MG63 (cell line): ENCODE data around the gene SLC26A11. TPM values are rescaled to one million over a fixed set of nuclear protein-coding genes. Genes with fewer than 3 reads are reported as not detected.
"Not testable (repeated sequence)": the region's sequence is repeated elsewhere in the genome, so short reads cannot be mapped to it uniquely, and the experiment has no call there.

ENCODE experiments used
- DNase-seq: peaks from one replicate; pipeline ENCODE4 v3.0.0-alpha.2; 2020
- H3K27me3 ChIP-seq: fragments of 250-450 bp; sonication (Bioruptor Pico); 2 replicates; pipeline ENCODE4 v1.5.1; 2020; ENCODE audit warnings: mild to moderate bottlenecking, moderate library complexity
- H3K36me3 ChIP-seq: fragments of 250-450 bp; sonication (Bioruptor Pico); 2 replicates; pipeline ENCODE4 v1.5.1; 2020; ENCODE audit warnings: mild to moderate bottlenecking, moderate library complexity
- H3K4me3 ChIP-seq: fragments of 250-450 bp; sonication (Bioruptor Pico); 2 replicates; pipeline ENCODE4 v1.5.1; 2020; ENCODE audit warnings: mild to moderate bottlenecking, moderate library complexity
- H3K9me3 ChIP-seq: fragments of 250-450 bp; sonication (Bioruptor Pico); 2 replicates; pipeline ENCODE4 v1.5.1; 2020; ENCODE audit warnings: mild to moderate bottlenecking, moderate library complexity
- total RNA-seq: library from RNA; depleted of rRNA; stranded (reverse); fragments of >200 nt; shearing (Covaris generic); gene quantifications from 2 replicates; pipeline ENCODE4 v1.2.3, GENCODE V29; 2014; ENCODE audit warnings: low replicate concordance

SLC26A11 gene
- total RNA-seq, 1 experiment from 2014 or later, result 7.3 TPM

DNA sequence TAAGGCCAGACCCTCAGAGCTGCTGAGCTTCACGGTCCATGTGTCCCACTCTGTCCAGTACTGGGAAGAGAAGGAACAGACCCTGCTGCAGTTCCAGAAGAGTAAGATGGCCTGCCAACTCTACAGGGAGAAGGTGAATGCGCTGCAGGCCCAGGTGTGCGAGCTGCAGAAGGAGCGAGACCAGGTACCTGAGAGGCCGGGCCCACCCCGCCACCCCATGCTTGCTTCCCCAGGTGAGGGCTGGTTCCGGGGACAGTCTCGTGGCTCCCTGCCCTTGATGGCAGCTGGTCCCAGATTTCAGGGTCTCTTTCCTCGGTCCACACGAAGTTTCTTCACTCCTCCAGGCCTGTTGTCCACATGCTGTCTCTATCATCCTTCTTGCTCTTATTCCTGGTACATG, 29.5 kb upstream of the SLC26A11 start:
- no peaks in the 10 kb centered on the region for H3K36me3 ChIP-seq
- H3K27me3 ChIP-seq, result no peaks in the 10 kb centered on the region
- no peak overlapping the region for H3K4me3 ChIP-seq
- no peak for DNase-seq
- no peaks in the 10 kb centered on the region for H3K9me3 ChIP-seq

- Histone ChIP-seq H3K4me3 (no peak overlapping the region), H3K36me3 (no peaks in the 10 kb centered on the region), H3K27me3 (no peaks in the 10 kb centered on the region), H3K9me3 (peaks cover 2% of the 10 kb centered on the region; the same call in 1 of the 2 replicates)
- DNase-seq, result no peak
Observed at GRCh38 chr17:80191192-80191591, 29.0 kb upstream of the SLC26A11 start.

- Histone ChIP-seq H3K4me3 (no peak overlapping the region), H3K9me3 (peaks cover 3% of the 10 kb centered on the region; the same call in 1 of the 2 replicates), H3K36me3 (no peaks in the 10 kb centered on the region), H3K27me3 (no peaks in the 10 kb centered on the region)
- DNase-seq, result no peak
Observed at GRCh38 chr17:80191865-80192661, 28.2 kb upstream of the SLC26A11 start.

DNA sequence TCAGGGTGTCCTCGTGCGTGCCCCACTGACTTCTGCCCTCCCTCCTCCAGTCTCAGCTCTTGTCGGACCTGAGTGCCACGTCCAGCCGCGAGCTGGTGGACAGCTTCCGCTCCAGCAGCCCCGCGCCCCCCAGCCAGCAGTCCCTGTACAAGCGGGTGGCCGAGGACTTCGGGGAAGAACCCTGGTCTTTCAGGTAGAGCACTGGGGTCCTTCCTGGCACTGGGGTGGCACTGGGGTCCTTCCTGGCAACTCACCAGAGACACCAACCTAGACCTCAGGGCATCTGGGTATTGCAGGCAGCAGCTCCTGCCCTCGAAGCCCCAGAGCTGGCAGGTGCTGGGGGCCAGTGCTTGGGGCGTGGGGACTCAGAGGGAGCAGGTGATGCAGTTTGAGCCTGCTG, 25.1 kb upstream of the SLC26A11 start:
- DNase-seq, result no peak
- H3K9me3 ChIP-seq, result peaks cover 3% of the 10 kb centered on the region; the same call in 1 of the 2 replicates
- no peaks in the 10 kb centered on the region for H3K27me3 ChIP-seq
- no peak overlapping the region for H3K4me3 ChIP-seq
- no peaks in the 10 kb centered on the region for H3K36me3 ChIP-seq

DNA sequence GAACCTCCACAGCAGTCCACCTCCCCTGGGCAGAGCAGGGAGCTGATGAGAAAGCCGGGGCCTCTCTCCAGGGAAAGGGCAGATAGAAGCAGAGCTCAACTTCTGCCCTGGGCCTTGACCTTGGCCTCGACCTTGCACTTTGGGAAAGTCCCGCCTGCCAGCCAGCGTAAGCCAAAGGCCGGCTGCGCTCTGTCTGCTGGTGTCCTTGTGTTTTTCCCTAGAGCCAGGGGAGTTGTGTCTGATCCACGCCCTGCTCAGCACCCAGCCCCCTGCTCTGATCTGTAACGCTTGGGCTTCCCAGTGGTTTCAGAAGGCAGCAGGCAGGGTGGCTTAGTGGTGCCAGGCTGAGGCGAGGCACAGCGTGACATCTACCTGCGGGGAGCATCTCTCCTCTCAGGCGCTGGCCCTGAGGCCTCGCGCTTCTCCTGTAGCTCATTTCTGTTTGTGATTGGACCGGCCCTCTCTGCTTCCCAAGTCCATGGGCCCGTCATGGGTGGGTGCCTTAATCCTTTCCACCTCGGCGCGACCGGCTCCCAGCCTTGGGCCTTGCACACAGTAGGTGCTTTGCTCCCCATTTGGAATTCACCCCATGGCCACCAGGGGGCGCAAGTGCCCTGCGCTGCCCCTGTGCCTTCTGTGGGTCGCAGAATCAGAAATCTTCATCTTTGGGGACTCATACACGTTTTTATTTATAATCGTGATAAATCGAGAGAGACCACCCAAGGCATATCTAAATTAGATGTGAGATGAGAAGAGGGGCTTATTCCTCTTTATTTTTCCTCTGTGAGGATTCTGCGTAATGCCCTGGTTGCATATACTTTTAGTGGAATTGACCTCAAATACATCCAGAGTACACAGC, 24.3 kb upstream of the SLC26A11 start:
- H3K27me3 ChIP-seq, result no peaks in the 10 kb centered on the region
- no peaks in the 10 kb centered on the region for H3K36me3 ChIP-seq
- H3K4me3 ChIP-seq, result no peak overlapping the region
- DNase-seq, result no peak
- H3K9me3 ChIP-seq, result peaks cover 3% of the 10 kb centered on the region; the same call in 1 of the 2 replicates

DNA sequence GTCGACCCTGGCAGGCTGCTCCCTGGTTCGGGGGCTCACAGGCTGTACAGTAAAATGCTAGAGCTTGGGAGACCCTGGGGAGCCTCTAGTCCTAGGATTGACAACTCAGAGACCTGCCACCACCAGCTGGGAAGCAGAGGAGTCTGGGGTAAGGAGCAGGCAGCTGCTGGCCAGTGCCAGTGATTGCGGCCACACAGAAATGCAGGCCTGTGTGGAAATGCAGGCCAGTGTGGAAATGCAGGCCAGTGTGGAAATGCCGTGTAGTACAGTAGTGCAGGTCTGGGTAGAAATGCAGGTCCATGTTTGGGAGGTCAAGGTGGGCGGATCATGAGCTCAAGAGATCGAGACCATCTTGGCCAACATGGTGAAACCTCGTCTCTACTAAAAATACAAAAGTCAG, 23.6 kb upstream of the SLC26A11 start:
- Histone ChIP-seq H3K36me3 (no peaks in the 10 kb centered on the region), H3K4me3 (no peak overlapping the region), H3K9me3 (peaks cover 3% of the 10 kb centered on the region; the same call in 1 of the 2 replicates), H3K27me3 (no peaks in the 10 kb centered on the region)
- no peak for DNase-seq

DNA sequence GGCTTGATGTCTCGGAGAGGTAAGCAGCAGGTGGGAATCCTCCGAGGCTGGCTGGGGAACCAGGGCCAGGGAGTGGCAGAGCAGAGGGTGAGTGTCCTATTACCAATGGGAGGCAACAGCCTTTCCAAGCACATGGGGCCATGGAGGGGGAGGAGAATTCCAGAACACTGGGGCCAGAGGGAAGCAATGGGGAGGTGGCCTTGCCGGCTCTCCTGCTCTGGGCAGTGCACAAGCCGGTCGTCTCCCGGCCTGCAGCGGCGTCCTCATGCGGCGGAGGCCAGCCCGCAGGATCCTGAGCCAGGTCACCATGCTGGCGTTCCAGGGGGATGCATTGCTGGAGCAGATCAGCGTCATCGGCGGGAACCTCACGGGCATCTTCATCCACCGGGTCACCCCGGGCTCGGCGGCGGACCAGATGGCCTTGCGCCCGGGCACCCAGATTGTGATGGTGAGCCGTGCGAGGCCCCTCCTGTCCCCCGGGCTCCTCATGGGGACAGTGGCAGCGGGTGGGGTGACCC, 22.0 kb upstream of the SLC26A11 start:
- H3K27me3 ChIP-seq, result no peaks in the 10 kb centered on the region
- no peak for DNase-seq
- H3K36me3 ChIP-seq, result no peaks in the 10 kb centered on the region; the same call in 1 of the 2 replicates
- no peak overlapping the region for H3K4me3 ChIP-seq
- peaks cover 3% of the 10 kb centered on the region; the same call in 1 of the 2 replicates for H3K9me3 ChIP-seq

- H3K27me3 ChIP-seq, H3K36me3 ChIP-seq, DNase-seq, H3K9me3 ChIP-seq, H3K4me3 ChIP-seq: not testable (repeated sequence)
Observed at GRCh38 chr17:80199295-80199694, 20.9 kb upstream of the SLC26A11 start.

DNA sequence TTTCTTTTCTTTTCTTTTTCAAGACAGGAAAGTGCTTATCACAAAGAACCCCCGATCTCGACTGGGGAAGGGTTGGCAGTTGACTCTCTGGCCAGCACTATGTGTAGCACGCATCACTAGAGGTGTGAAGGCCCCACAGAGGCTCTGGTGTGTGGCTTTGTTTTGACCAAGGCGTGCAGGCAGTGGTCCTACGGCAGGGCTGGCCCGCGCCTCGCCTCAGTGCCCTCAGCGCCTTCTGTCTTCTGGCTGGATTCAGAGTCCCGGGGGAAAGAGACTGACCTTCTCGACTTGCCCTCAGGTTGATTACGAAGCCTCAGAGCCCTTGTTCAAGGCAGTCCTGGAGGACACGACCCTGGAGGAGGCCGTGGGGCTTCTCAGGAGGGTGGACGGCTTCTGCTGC, 18.8 kb upstream of the SLC26A11 start:
- no peak overlapping the region for H3K4me3 ChIP-seq
- DNase-seq, result no peak
- no peaks in the 10 kb centered on the region for H3K9me3 ChIP-seq
- no peaks in the 10 kb centered on the region for H3K27me3 ChIP-seq
- H3K36me3 ChIP-seq, result no peaks in the 10 kb centered on the region; the same call in 1 of the 2 replicates

DNA sequence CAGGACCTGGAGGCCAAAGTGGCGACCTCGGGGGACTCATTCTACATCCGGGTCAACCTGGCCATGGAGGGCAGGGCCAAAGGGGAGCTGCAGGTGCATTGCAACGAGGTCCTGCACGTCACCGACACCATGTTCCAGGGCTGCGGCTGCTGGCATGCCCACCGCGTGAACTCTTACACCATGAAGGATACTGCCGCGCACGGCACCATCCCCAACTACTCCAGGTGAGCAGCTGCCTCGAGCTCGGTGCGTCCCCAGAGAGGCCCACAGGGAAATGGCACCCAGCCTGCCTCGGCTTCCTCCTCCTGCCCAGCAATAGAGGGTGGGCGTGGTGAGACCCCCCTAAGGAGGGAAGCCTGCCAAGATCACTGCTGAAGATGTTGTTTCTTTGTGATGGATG, 18.0 kb upstream of the SLC26A11 start:
- no peak for DNase-seq
- H3K36me3 ChIP-seq, result no peaks in the 10 kb centered on the region; the same call in 1 of the 2 replicates
- H3K4me3 ChIP-seq, result no peak overlapping the region
- no peaks in the 10 kb centered on the region for H3K27me3 ChIP-seq
- H3K9me3 ChIP-seq, result no peaks in the 10 kb centered on the region

DNA sequence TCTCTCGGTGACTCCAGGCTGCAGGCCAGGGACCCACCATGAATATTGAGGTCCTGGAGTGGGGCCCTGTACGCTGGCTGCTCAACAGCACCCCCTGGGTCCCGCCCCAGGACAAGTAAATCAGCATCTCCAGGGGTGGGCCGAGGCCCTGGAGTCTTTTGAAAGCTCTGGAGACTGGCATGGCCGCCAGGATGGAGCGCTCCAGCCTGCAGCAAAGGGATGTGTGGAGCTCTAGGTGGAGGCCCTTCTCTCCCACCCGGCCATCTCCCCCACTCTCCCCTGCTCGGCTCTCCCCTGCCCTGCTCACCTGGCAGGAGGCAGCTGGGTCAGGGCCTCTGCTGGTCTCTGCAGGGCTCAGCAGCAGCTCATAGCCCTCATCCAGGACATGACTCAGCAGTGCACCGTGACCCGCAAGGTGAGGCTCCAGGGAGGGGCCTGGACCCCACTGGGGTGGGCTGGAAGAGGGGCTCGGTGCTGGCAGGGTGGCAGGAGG, 16.7 kb upstream of the SLC26A11 start:
- no peaks in the 10 kb centered on the region; the same call in 1 of the 2 replicates for H3K36me3 ChIP-seq
- H3K9me3 ChIP-seq, result no peaks in the 10 kb centered on the region
- no peaks in the 10 kb centered on the region for H3K27me3 ChIP-seq
- no peak overlapping the region for H3K4me3 ChIP-seq
- DNase-seq, result no peak

- no peaks in the 10 kb centered on the region for H3K27me3 ChIP-seq
- DNase-seq, result no peak
- no peak overlapping the region for H3K4me3 ChIP-seq
- peaks cover 2% of the 10 kb centered on the region; the same call in 1 of the 2 replicates for H3K36me3 ChIP-seq
- H3K9me3 ChIP-seq, result no peaks in the 10 kb centered on the region
Observed at GRCh38 chr17:80204626-80205468, 15.4 kb upstream of the SLC26A11 start.

DNA sequence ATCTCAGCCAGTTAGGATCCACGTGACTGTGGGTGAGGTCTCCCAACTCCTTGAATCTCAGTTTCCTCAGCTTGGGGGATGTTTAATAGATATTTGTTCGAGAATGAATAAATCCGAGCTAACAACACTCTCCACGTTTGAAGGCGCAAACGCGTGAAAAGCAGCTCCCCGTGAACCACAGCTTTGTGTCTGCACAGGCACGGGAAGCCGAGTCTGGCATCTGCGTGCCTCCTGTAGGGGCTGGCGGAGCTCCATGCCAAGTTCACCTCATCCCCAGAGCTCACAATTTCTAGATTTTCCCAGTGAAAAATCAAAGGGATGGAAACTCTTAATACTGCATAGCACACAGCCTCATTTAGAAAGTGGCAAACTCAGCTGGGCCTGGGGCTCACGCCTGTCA, 14.4 kb upstream of the SLC26A11 start:
- Histone ChIP-seq H3K9me3 (no peaks in the 10 kb centered on the region), H3K27me3 (no peaks in the 10 kb centered on the region), H3K36me3 (peaks cover 12% of the 10 kb centered on the region; the same call in 1 of the 2 replicates), H3K4me3 (no peak overlapping the region)
- no peak for DNase-seq

DNA sequence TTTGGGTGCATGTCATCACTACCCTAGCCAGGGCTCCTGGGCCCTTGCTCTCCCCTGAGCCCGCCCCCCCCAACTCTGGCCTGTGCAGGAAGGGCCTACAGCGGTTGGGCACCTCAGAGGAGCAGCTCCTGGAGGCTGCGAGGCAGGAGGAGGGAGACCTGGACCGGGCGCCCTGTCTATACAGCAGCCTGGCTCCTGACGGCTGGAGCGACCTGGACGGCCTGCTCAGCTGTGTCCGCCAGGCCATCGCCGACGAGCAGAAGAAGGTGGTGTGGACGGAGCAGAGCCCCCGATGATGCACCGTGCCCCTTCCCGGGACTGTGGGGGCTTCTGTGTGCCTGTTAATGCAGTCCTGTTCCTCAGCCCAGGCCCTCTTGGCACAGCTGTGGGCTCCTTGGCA, 12.2 kb upstream of the SLC26A11 start:
- Histone ChIP-seq H3K27me3 (no peaks in the 10 kb centered on the region), H3K36me3 (peaks cover 24% of the 10 kb centered on the region), H3K4me3 (no peak overlapping the region), H3K9me3 (no peaks in the 10 kb centered on the region)
- DNase-seq, result no peak

DNA sequence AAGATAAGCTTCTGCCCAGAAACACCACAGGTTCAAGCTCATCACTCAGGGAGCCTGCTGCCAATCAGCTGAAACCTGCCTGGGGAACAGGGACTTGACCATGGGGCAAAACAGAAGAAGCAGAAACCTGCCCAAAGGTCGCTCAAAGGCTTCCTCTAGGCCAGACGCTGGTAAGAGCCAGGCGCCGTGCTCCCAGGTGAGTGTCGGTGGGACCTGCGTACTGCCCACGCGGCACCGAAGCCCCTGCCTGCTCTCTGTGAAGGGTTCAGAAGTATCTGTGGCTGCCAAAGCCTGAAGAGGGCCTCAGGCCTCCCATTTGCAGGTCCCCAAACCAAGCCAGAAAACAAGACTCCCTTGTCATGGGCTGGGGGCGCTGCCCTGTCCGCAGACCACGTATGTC, 10.5 kb upstream of the SLC26A11 start:
- Histone ChIP-seq H3K4me3 (no peak overlapping the region), H3K36me3 (peaks cover 39% of the 10 kb centered on the region)
- DNase-seq, result no peak

More for the DNA sequence above, 10.5 kb upstream of the SLC26A11 start:
- Histone ChIP-seq H3K9me3 (no peaks in the 10 kb centered on the region), H3K27me3 (no peaks in the 10 kb centered on the region)
